GM19240 (cell line): Measurements from ENCODE around the gene NFE2L1.

Experiments used
- DNase-seq: peaks from one replicate; pipeline ENCODE4 v3.0.0; 2011; ENCODE audit warnings: low spot score; ENCODE audit not compliant: insufficient read length

The NFE2L1 gene

GRCh38 chr17:48107137-48108055 lies 59.2 kb downstream of the NFE2L1 start, which contains the start of gene SNX11:
SNX11 (plus strand) TSS chr17:48107766; CDS start chr17:48112044, 4,278 bp downstream.
- DNase-seq: peak; percentile 37

GRCh38 chr17:48110761-48111160 lies 62.6 kb downstream of the NFE2L1 start:
- no peak for DNase-seq
